Testis (tissue), 3 donors: Measurements from ENCODE around the gene UBE3C. TPM values are rescaled to one million over a fixed set of nuclear protein-coding genes. Genes with fewer than 3 reads are reported as not detected.

Experiments
- DNase-seq: peaks from one replicate; pipeline ENCODE4 v3.0.0-alpha.2; 2019
- H3K27ac ChIP-seq, 2 donors: fragments of 200-600 bp; sonication (generic); one replicate each; pipeline ENCODE4 v1.5.1; 2019
- H3K27me3 ChIP-seq: fragments of 200-600 bp; sonication (generic); one replicate; pipeline ENCODE4 v1.5.1; 2019
- H3K36me3 ChIP-seq: fragments of 200-600 bp; sonication (generic); one replicate; pipeline ENCODE4 v1.5.1; 2017; ENCODE audit warnings: low read depth; ENCODE audit errors: missing control alignments
- H3K4me1 ChIP-seq: fragments of 200-600 bp; sonication (generic); one replicate; pipeline ENCODE4 v1.5.1; 2019
- H3K4me3 ChIP-seq, 2 donors: fragments of 200-600 bp; sonication (generic); one replicate each; pipeline ENCODE4 v1.5.1; 2017 to 2019
- H3K9me3 ChIP-seq: fragments of 200-600 bp; sonication (generic); one replicate; pipeline ENCODE4 v1.5.1; 2017
- POLR2A ChIP-seq: fragments of 450-650 bp; IDR thresholded peaks from one replicate; pipeline ENCODE4 v1.6.1; 2017; ENCODE audit warnings: antibody characterized with exemption, mild to moderate bottlenecking, moderate library complexity
- WGBS, 2 donors: methylation state at CpG; one replicate each; pipeline ENCODE4 v1.1.5; 2018; 5-methylcytosine and 5-hydroxymethylcytosine counted together
- intact Hi-C: fragments of 100-400 bp; cut with DNase I; formaldehyde crosslinking; loops from one replicate; pipeline ENCODE4 v1.15.1; 2023; ENCODE audit warnings: low total_unique reads
- polyA plus RNA-seq: library from polyadenylated mRNA; stranded (reverse); fragments of 350-450 nt; fragmentation: Illumina TruSeq; extraction: RNeasy Lipid Tissue Mini Kit (QIAGEN cat#74804); gene quantifications from one replicate; pipeline ENCODE4 v1.2.3, GENCODE V29; 2014; ENCODE audit warnings: low read depth, low replicate concordance; ENCODE audit not compliant: insufficient read depth
- total RNA-seq, 2 donors: library from RNA; depleted of rRNA; stranded (reverse); fragments of >200 nt; gene quantifications; one replicate each; pipeline ENCODE4 v1.2.3, GENCODE V29; 2016
- TF ChIP-seq, protein P1 (sequence below), 3 experiments: fragments of 450-650 bp in 2 of 3; fragments of 200-600 bp in 1 of 3; sonication (generic) in 1 of 3; IDR thresholded peaks; one replicate each; pipeline ENCODE4 v1.5.1; 2016 to 2019; ENCODE audit warnings: antibody characterized with exemption in 3 of 3, mild to moderate bottlenecking in 2 of 3, moderate library complexity in 1 of 3

UBE3C gene
- total and polyA plus RNA-seq, 3 donors from 2014 or later: 69.4 to 95.9 (median 86.0) TPM

DNA sequence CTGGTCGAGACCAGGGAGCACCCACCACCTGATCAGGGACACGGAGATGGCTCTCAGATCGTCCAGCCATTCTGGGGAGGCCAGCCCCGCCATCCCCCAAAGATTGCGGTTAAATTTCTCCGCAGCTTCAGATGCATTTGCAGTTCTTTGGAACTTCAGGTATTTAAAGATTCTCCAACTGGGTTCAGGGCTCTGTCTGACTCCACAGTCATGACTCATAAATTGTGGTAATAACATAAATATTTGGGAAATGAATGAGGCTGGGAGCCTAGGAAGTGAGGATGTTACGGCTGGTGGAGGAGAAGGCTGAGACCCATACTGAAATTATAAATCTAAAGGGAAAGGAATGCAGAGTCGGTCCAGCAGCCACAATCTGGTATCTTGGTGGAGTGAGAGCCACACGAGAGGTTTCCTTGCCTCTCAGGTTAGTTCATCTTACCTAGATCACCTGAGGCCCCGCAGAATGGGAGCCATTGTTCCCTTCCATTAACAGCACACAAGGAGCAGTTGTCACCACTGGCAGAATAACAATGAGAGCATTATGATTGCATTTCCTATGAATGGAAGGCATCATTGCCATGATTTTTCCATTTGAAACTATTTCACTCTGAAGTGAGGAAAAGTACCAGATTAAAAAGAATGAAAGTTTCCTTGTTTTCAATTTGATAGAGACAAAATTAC lies 171.4 kb downstream of the UBE3C start:
- no peaks in the 10 kb centered on the region for H3K36me3 ChIP-seq
- H3K4me3 ChIP-seq: no peak overlapping the region
- TF ChIP-seq, protein P1, sequence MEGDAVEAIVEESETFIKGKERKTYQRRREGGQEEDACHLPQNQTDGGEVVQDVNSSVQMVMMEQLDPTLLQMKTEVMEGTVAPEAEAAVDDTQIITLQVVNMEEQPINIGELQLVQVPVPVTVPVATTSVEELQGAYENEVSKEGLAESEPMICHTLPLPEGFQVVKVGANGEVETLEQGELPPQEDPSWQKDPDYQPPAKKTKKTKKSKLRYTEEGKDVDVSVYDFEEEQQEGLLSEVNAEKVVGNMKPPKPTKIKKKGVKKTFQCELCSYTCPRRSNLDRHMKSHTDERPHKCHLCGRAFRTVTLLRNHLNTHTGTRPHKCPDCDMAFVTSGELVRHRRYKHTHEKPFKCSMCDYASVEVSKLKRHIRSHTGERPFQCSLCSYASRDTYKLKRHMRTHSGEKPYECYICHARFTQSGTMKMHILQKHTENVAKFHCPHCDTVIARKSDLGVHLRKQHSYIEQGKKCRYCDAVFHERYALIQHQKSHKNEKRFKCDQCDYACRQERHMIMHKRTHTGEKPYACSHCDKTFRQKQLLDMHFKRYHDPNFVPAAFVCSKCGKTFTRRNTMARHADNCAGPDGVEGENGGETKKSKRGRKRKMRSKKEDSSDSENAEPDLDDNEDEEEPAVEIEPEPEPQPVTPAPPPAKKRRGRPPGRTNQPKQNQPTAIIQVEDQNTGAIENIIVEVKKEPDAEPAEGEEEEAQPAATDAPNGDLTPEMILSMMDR (IDR thresholded peaks at IDR 0.05): no peak
- no peak for TF ChIP-seq POLR2A
- H3K27me3 ChIP-seq: no peaks in the 10 kb centered on the region
- 76 to 84% methylated on average over 10 of the region's 10 CpGs for WGBS, 2 donors
- DNase-seq: no peak
- H3K27ac ChIP-seq: no peak overlapping the region
- H3K4me1 ChIP-seq: no peaks in the 10 kb centered on the region
- intact Hi-C loops: no loop called here
- H3K9me3 ChIP-seq: no peaks in the 10 kb centered on the region

DNA sequence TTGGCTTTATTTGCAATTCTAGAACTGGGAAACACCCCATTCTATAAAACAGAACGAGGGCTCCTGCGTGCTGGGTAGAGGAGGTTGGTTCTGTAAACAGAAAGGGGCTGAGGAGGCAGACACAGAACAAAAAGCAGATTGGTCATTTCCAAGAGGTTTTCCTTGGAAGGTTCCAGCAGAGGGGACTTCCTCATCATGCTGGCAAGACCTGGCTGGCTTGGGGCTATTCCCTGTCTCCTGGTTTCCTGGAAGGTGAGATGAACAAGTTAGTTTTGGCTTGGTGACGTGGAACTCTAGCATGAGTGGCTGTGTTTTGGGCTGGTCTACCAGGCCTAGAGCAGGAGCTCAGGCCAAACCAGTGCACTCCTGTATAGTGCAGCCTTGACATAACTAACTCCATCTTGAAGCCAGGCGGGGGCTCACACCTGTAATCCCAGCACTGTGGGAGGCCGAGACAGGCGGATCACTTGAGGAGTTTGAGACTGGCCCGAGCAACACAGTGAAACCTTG lies 172.0 kb downstream of the UBE3C start:
- intact Hi-C loops: no loop called here
- no peak for TF ChIP-seq POLR2A
- TF ChIP-seq, protein P1 (IDR thresholded peaks at IDR 0.05): no peak
- no peaks in the 10 kb centered on the region for H3K36me3 ChIP-seq
- no peaks in the 10 kb centered on the region for H3K9me3 ChIP-seq
- H3K27ac ChIP-seq: no peak overlapping the region
- WGBS, 2 donors: 85 to 90% methylated on average over 7 of the region's 7 CpGs
- H3K4me1 ChIP-seq: no peaks in the 10 kb centered on the region
- no peak for DNase-seq
- H3K27me3 ChIP-seq: no peaks in the 10 kb centered on the region
- no peak overlapping the region for H3K4me3 ChIP-seq

DNA sequence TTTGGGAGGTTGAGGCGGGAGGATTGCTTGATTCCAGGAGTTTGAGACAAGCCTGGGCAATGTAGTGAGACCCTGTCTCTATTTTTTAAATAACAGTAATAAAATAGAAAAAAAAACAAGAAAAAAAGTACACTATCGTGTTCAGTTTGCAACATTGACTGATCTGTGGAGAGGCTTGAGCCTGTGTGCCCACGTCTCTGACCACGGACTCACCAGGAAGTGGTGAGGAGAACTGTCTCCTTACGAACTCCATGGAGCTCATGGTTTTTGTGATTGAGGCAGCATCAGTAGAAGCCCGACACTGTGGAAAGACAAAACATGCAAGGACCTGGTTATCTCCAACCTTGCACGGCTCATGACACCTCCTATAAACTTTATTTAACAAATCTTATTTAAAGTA lies 174.2 kb downstream of the UBE3C start:
- H3K27me3 ChIP-seq: no peaks in the 10 kb centered on the region
- no peaks in the 10 kb centered on the region for H3K4me1 ChIP-seq
- intact Hi-C loops: no loop called here
- H3K4me3 ChIP-seq: no peak overlapping the region
- DNase-seq: no peak
- no peaks in the 10 kb centered on the region for H3K9me3 ChIP-seq
- no peaks in the 10 kb centered on the region for H3K36me3 ChIP-seq
- no peak overlapping the region for H3K27ac ChIP-seq
- no peak for TF ChIP-seq POLR2A
- TF ChIP-seq, protein P1 (IDR thresholded peaks at IDR 0.05): no peak
- WGBS, 2 donors: 89 to 91% methylated on average over 7 of the region's 7 CpGs

- Histone ChIP-seq H3K4me1 (no peaks in the 10 kb centered on the region), H3K27ac (no peak overlapping the region), H3K36me3 (no peaks in the 10 kb centered on the region), H3K27me3 (no peaks in the 10 kb centered on the region), H3K9me3 (no peaks in the 10 kb centered on the region), H3K4me3 (no peak overlapping the region)
- intact Hi-C loops: no loop called here
- 92 to 95% methylated on average over 15 of the region's 15 CpGs for WGBS, 2 donors
- DNase-seq: no peak
- no peak for TF ChIP-seq POLR2A
- TF ChIP-seq, protein P1 (IDR thresholded peaks at IDR 0.05): no peak
These were observed 174.9 kb downstream of the UBE3C start for GRCh38 chr7:157313645-157314044.
